SK-N-MC (cell line): ENCODE data around the gene NCAPG2.
"Not testable (repeated sequence)": the region's sequence is repeated elsewhere in the genome, so short reads cannot be mapped to it uniquely, and the experiment has no call there.

ENCODE experiments used
- DNase-seq: peaks from one replicate; pipeline ENCODE4 v3.0.0-alpha.2; 2011; ENCODE audit warnings: low read depth, low spot score
- H3K27ac ChIP-seq: fragments of 200-600 bp; sonication (generic); 2 replicates; pipeline ENCODE4 v1.5.1; 2016; ENCODE audit warnings: mixed run types
- H3K36me3 ChIP-seq: fragments of 200-600 bp; sonication (generic); 2 replicates; pipeline ENCODE4 v1.6.1; 2017; ENCODE audit warnings: antibody characterized with exemption, low read length, mixed read lengths; ENCODE audit not compliant: insufficient read depth
- H3K4me3 ChIP-seq: fragments of 200-600 bp; sonication (generic); 2 replicates; pipeline ENCODE4 v1.5.1; 2016
- H3K9ac ChIP-seq: fragments of 200-600 bp; sonication (generic); 2 replicates; pipeline ENCODE4 v1.8.0; 2017; ENCODE audit warnings: mixed run types, mixed read lengths; ENCODE audit not compliant: insufficient read length
- H3K9me3 ChIP-seq: fragments of 200-600 bp; sonication (generic); 2 replicates; pipeline ENCODE4 v1.6.1; 2017; ENCODE audit warnings: low read depth, mild to moderate bottlenecking, antibody characterized with exemption, low read length, moderate library complexity, mixed read lengths
- EZH2 ChIP-seq: fragments of 200-600 bp; sonication (generic); IDR thresholded peaks from one replicate; pipeline ENCODE4 v1.6.1; 2017; ENCODE audit warnings: antibody characterized with exemption
- FOXP2 ChIP-seq: optimal IDR thresholded peaks from 2 replicates; pipeline ENCODE3; 2011; ENCODE audit warnings: mild to moderate bottlenecking, moderate library complexity; ENCODE audit not compliant: insufficient read depth; ENCODE audit errors: extremely low read length, control extremely low read depth
- POLR2AphosphoS5 ChIP-seq: IDR thresholded peaks from 2 replicates; pipeline ENCODE4 v1.6.1; 2012; ENCODE audit warnings: mild to moderate bottlenecking, low read depth, low read length, borderline replicate concordance

The NCAPG2 gene

DNA sequence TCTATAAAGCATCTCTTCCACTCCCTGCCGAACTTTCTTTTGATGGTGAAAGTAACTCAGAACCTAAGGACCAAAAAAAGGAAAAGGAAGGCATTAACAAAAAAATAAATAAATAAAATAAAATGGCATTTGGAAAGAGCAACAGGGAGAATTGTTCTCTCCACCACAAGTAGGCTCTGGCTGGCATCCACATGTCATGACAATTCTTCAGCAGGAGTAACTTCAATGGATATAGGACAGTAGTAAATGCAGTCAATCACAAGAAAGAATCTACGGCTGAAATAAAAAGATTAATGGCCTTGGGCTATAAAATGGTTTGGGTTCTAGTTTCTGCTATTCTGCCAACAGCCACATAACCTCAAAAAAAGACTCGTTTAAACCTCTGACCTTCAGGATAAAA is 23.9 kb downstream of the NCAPG2 start:
- no peaks in the 10 kb centered on the region for H3K9me3 ChIP-seq
- no peak overlapping the region for H3K27ac ChIP-seq
- DNase-seq: no peak
- H3K36me3 ChIP-seq: peaks cover 72% of the 10 kb centered on the region
- H3K4me3 ChIP-seq: no peak overlapping the region
- no peak overlapping the region for H3K9ac ChIP-seq
- TF ChIP-seq EZH2: no peak
- TF ChIP-seq POLR2AphosphoS5: no peak
- TF ChIP-seq FOXP2: no peak

- no peak for DNase-seq
- Histone ChIP-seq H3K36me3 (peaks cover 75% of the 10 kb centered on the region), H3K9me3 (no peaks in the 10 kb centered on the region), H3K4me3 (no peak overlapping the region), H3K9ac (no peak overlapping the region), H3K27ac (no peak overlapping the region)
- TF ChIP-seq EZH2: no peak
- TF ChIP-seq POLR2AphosphoS5: no peak
- no peak for TF ChIP-seq FOXP2
Observed at GRCh38 chr7:158676906-158677305, 27.7 kb downstream of the NCAPG2 start.

DNA sequence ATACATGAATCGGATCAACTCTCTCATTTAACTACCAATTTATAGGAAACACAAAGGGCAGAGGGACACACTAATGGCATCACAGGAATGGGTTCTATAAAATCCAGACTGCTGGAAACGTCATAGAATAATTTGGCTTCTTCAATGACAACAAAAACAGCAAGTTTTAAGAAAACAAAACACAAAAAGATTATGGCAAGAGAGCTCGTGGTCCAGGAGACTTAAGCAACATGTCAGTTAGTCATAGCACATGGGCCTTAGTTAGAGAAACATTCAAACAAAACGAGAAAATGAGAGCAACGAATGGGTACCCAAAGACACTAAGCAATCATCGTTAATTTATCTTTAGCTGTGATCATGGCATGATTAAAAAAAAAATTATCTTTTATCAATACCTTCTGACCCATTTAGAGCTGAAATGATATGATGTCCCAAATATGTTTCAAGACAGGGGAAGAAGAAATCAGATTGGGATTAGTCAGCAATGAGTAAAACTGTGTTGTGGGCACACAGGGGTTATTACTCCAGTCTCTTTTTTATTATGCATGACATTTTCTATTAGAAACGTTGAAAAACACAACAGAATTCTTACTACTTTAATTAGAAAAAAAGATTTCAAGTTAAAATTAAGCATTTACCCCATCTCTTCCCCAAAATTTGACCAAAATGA is 28.3 kb downstream of the NCAPG2 start:
- H3K4me3 ChIP-seq: no peak overlapping the region
- no peak overlapping the region for H3K27ac ChIP-seq
- TF ChIP-seq EZH2 (no peak), FOXP2 (no peak), POLR2AphosphoS5 (no peak)
- no peak overlapping the region for H3K9ac ChIP-seq
- no peaks in the 10 kb centered on the region for H3K9me3 ChIP-seq
- no peak for DNase-seq
- peaks cover 80% of the 10 kb centered on the region for H3K36me3 ChIP-seq

GRCh38 chr7:158672975-158673374 is 31.6 kb downstream of the NCAPG2 start:
- DNase-seq: no peak
- no peaks in the 10 kb centered on the region for H3K9me3 ChIP-seq
- no peak overlapping the region for H3K9ac ChIP-seq
- no peak for TF ChIP-seq POLR2AphosphoS5
- TF ChIP-seq EZH2: no peak
- TF ChIP-seq FOXP2: no peak
- no peak overlapping the region for H3K27ac ChIP-seq
- H3K4me3 ChIP-seq: no peak overlapping the region
- H3K36me3 ChIP-seq: peaks cover 64% of the 10 kb centered on the region

DNA sequence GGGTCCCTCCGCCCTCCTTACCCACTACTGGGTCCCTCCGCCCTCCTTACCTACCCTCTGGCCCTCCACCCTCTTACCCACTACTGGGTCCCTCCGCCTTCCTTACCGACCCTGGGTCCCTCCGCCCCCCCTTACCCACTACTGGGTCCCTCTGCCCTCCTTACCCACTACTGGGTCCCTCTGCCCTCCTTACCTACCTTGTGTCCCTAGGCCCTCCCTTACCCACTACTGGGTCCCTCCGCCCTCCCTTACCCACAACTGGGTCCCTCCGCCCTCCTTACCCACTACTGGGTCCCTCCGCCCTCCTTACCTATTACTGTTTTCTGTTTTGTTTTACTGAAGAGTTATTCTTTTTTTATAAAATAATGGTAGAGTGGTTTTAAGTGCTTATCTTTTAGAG is 36.5 kb downstream of the NCAPG2 start:
- DNase-seq, H3K9me3 ChIP-seq, H3K9ac ChIP-seq, H3K4me3 ChIP-seq, H3K27ac ChIP-seq: not testable (repeated sequence)
- H3K36me3 ChIP-seq: peaks cover 50% of the 10 kb centered on the region

DNA sequence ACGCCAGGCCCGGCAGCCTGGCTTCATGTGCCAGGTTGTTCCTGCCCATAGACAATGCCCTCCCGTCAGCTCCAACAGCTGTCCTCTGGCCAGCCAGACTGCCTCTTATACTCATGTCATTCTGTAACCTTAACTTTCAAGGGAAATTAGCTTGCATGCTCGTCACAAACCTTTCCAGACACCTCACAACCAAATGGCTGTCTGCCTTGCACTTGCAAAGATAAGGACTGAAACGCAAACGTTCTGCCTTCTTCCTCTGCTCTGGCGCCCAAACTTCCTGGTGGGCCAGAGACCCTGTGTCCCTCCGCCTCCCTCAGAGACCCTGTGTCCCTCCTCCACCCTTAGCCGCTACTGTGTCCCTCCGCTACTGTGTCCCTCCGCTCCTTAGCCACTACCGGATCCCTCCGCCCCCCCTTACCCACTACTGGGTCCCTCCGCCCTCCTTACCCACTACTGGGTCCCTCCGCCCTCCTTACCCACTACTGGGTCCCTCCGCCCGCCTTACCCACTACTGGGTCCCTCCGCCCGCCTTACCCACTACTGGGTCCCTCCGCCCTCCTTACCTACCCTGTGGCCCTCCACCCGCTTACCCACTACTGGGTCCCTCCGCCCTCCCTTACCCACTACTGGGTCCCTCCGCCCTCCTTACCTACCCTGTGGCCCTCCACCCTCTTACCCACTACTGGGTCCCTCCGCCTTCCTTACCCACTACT is 37.5 kb downstream of the NCAPG2 start:
- peaks cover 54% of the 10 kb centered on the region for H3K36me3 ChIP-seq
- H3K9ac ChIP-seq, DNase-seq, H3K9me3 ChIP-seq, H3K27ac ChIP-seq, H3K4me3 ChIP-seq: not testable (repeated sequence)

DNA sequence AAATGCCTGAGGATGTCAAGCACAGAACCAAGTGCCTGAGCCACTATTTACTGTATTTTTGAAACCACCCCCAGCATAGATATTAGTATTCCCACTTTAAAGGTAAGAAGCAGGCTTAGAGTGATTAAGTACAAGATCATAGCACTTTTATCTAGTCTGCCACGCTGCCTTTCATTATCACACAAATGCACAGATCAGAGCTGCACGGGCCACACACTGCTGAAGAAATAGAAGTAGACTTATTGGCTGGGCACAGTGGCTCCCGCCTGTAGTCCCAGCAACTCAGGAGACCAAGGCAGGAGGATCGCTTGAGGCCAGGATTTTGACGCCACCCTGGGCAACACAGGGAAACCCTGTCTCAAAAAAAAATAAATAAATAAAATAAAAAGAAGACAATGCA is 38.2 kb downstream of the NCAPG2 start:
- Histone ChIP-seq H3K36me3 (peaks cover 54% of the 10 kb centered on the region), H3K4me3 (no peak overlapping the region), H3K9ac (no peak overlapping the region), H3K27ac (no peak overlapping the region), H3K9me3 (no peaks in the 10 kb centered on the region)
- TF ChIP-seq POLR2AphosphoS5: no peak
- TF ChIP-seq FOXP2: no peak
- TF ChIP-seq EZH2: no peak
- DNase-seq: no peak

- H3K9ac ChIP-seq: no peak overlapping the region
- DNase-seq: no peak
- H3K27ac ChIP-seq: no peak overlapping the region
- peaks cover 44% of the 10 kb centered on the region for H3K36me3 ChIP-seq
- no peak overlapping the region for H3K4me3 ChIP-seq
- no peaks in the 10 kb centered on the region for H3K9me3 ChIP-seq
- TF ChIP-seq EZH2 (no peak), POLR2AphosphoS5 (no peak), FOXP2 (no peak)
Observed at GRCh38 chr7:158664406-158664805, 40.2 kb downstream of the NCAPG2 start.

GRCh38 chr7:158663428-158663741 is 41.2 kb downstream of the NCAPG2 start:
- TF ChIP-seq FOXP2 (no peak), POLR2AphosphoS5 (no peak), EZH2 (no peak)
- no peaks in the 10 kb centered on the region for H3K9me3 ChIP-seq
- H3K4me3 ChIP-seq: no peak overlapping the region
- no peak overlapping the region for H3K9ac ChIP-seq
- no peak overlapping the region for H3K27ac ChIP-seq
- H3K36me3 ChIP-seq: peaks cover 47% of the 10 kb centered on the region
- no peak for DNase-seq
